DOHH2 (cell line): ENCODE results near the gene TBCE.

Source experiments
- H3F3A ChIP-seq: fragments of 200-600 bp; sonication (generic), shearing (Covaris generic); 2 replicates; pipeline ENCODE4 v1.6.0; 2016; ENCODE audit warnings: antibody characterized with exemption, mild to moderate bottlenecking; ENCODE audit not compliant: control insufficient read depth, insufficient read depth
- H3K27ac ChIP-seq: fragments of 200-600 bp; sonication (generic); 2 replicates; pipeline ENCODE4 v1.5.1; 2014; ENCODE audit warnings: low read depth, mild to moderate bottlenecking, low read length, moderate library complexity
- H3K27me3 ChIP-seq: fragments of 200-600 bp; sonication (generic); 2 replicates; pipeline ENCODE4 v1.6.1; 2014; ENCODE audit warnings: mild to moderate bottlenecking, low read length, mixed read lengths; ENCODE audit not compliant: control insufficient read depth
- H3K36me3 ChIP-seq: fragments of 200-600 bp; sonication (generic); 2 replicates; pipeline ENCODE4 v1.6.1; 2014; ENCODE audit warnings: mild to moderate bottlenecking, low read length, moderate library complexity, mixed read lengths; ENCODE audit not compliant: control insufficient read depth
- H3K4me1 ChIP-seq: fragments of 200-600 bp; sonication (generic); 2 replicates; pipeline ENCODE4 v1.6.1; 2014; ENCODE audit warnings: mild to moderate bottlenecking, low read length, mixed read lengths; ENCODE audit not compliant: control insufficient read depth
- H3K4me2 ChIP-seq: fragments of 200-600 bp; sonication (generic); 2 replicates; pipeline ENCODE4 v1.6.0; 2014; ENCODE audit warnings: mild to moderate bottlenecking, low read length, moderate library complexity
- H3K4me3 ChIP-seq: fragments of 200-600 bp; sonication (generic); 2 replicates; pipeline ENCODE4 v1.5.1; 2014; ENCODE audit warnings: mild to moderate bottlenecking, low read length, mixed read lengths
- H3K79me2 ChIP-seq: fragments of 200-600 bp; sonication (generic); 2 replicates; pipeline ENCODE4 v1.6.1; 2014; ENCODE audit warnings: mild to moderate bottlenecking, low read length, mixed read lengths; ENCODE audit not compliant: control insufficient read depth
- H3K9me2 ChIP-seq: fragments of 200-600 bp; sonication (generic); replicated peaks from 2 replicates; pipeline ENCODE4 v1.6.1; 2014; ENCODE audit warnings: mild to moderate bottlenecking, low read length, mixed read lengths; ENCODE audit not compliant: control insufficient read depth
- H3K9me3 ChIP-seq: fragments of 200-600 bp; sonication (generic); 2 replicates; pipeline ENCODE4 v1.6.1; 2014; ENCODE audit warnings: antibody characterized with exemption, low read length, mixed read lengths; ENCODE audit not compliant: control insufficient read depth, insufficient read depth
- H4K20me1 ChIP-seq: fragments of 200-600 bp; sonication (generic); 2 replicates; pipeline ENCODE4 v1.6.0; 2014; ENCODE audit warnings: low read depth, mild to moderate bottlenecking, antibody characterized with exemption, low read length, moderate library complexity; ENCODE audit not compliant: control insufficient read depth, insufficient read depth
- CTCF ChIP-seq: fragments of 200-600 bp; sonication (generic); IDR thresholded peaks from one replicate; pipeline ENCODE4 v1.5.1; 2014; ENCODE audit warnings: antibody characterized with exemption, mild to moderate bottlenecking, low read depth, low read length; ENCODE audit not compliant: poor library complexity, severe bottlenecking
- EZH2phosphoT487 ChIP-seq: fragments of 200-600 bp; sonication (generic); IDR thresholded peaks from 2 replicates; pipeline ENCODE4 v1.6.1; 2017; ENCODE audit warnings: borderline replicate concordance, mild to moderate bottlenecking, antibody characterized with exemption, low read length, moderate library complexity, mixed read lengths

TBCE gene

GRCh38 chr1:235342471-235342870 lies 24.8 kb upstream of the TBCE start:
- no peak overlapping the region for H3K4me2 ChIP-seq
- H3K4me3 ChIP-seq: no peak overlapping the region
- H3K36me3 ChIP-seq: peaks cover 12% of the 10 kb centered on the region
- TF ChIP-seq EZH2phosphoT487: no peak
- no peak for TF ChIP-seq CTCF
- H3K79me2 ChIP-seq: no peaks in the 10 kb centered on the region
- H3K9me3 ChIP-seq: no peaks in the 10 kb centered on the region
- H3K4me1 ChIP-seq: no peaks in the 10 kb centered on the region
- H3K27me3 ChIP-seq: no peaks in the 10 kb centered on the region
- H3K9me2 ChIP-seq: no peaks in the 10 kb centered on the region
- H4K20me1 ChIP-seq: no peaks in the 10 kb centered on the region
- no peak overlapping the region for H3K27ac ChIP-seq
- no peaks in the 10 kb centered on the region for H3F3A ChIP-seq

- no peaks in the 10 kb centered on the region for H3K9me2 ChIP-seq
- no peaks in the 10 kb centered on the region for H3K27me3 ChIP-seq
- H3K36me3 ChIP-seq: peaks cover 8% of the 10 kb centered on the region
- H3K79me2 ChIP-seq: no peaks in the 10 kb centered on the region
- H4K20me1 ChIP-seq: no peaks in the 10 kb centered on the region
- H3K4me3 ChIP-seq: no peak overlapping the region
- H3K4me2 ChIP-seq: no peak overlapping the region
- H3K4me1 ChIP-seq: no peaks in the 10 kb centered on the region
- TF ChIP-seq EZH2phosphoT487 (no peak), CTCF (no peak)
- H3F3A ChIP-seq: no peaks in the 10 kb centered on the region
- H3K9me3 ChIP-seq: no peaks in the 10 kb centered on the region
- no peak overlapping the region for H3K27ac ChIP-seq
These were observed 23.5 kb upstream of the TBCE start for GRCh38 chr1:235343726-235344125.

GRCh38 chr1:235351441-235351840 lies 15.8 kb upstream of the TBCE start:
- Histone ChIP-seq H3K79me2 (no peaks in the 10 kb centered on the region), H3K4me1 (no peaks in the 10 kb centered on the region), H3K4me3 (no peak overlapping the region), H3K27me3 (no peaks in the 10 kb centered on the region), H3K27ac (no peak overlapping the region), H4K20me1 (no peaks in the 10 kb centered on the region), H3K9me2 (no peaks in the 10 kb centered on the region), H3F3A (no peaks in the 10 kb centered on the region), H3K9me3 (no peaks in the 10 kb centered on the region), H3K36me3 (no peaks in the 10 kb centered on the region), H3K4me2 (no peak overlapping the region)
- no peak for TF ChIP-seq CTCF

GRCh38 chr1:235351898-235352297 lies 15.3 kb upstream of the TBCE start:
- 0 out of 2 replicates have a peak, but pooled peaks cover under 1% of the 10 kb centered on the region for H3K4me1 ChIP-seq
- no peaks in the 10 kb centered on the region for H3K79me2 ChIP-seq
- no peak for TF ChIP-seq CTCF
- no peak for TF ChIP-seq EZH2phosphoT487
- H3K36me3 ChIP-seq: no peaks in the 10 kb centered on the region
- H3F3A ChIP-seq: no peaks in the 10 kb centered on the region
- H4K20me1 ChIP-seq: no peaks in the 10 kb centered on the region
- no peak overlapping the region for H3K4me2 ChIP-seq
- no peaks in the 10 kb centered on the region for H3K9me3 ChIP-seq
- no peaks in the 10 kb centered on the region for H3K9me2 ChIP-seq
- no peak overlapping the region for H3K27ac ChIP-seq
- H3K27me3 ChIP-seq: no peaks in the 10 kb centered on the region
- no peak overlapping the region for H3K4me3 ChIP-seq
